Uterus (tissue), 2 donors: ENCODE results near the gene PLS1.

Source experiments
- CTCF ChIP-seq, 4 experiments: fragments of 200-600 bp in 2 of 4; fragments of 450-650 bp in 2 of 4; sonication (generic) in 2 of 4; IDR thresholded peaks; one replicate each; pipeline ENCODE4 v1.5.1; 2016 to 2019; ENCODE audit warnings: antibody characterized with exemption in 4 of 4, mild to moderate bottlenecking in 2 of 4, moderate library complexity in 1 of 4
- POLR2A ChIP-seq, 2 donors: fragments of 450-650 bp; IDR thresholded peaks; one replicate each; pipeline ENCODE4 v1.6.1; 2016; ENCODE audit warnings: antibody characterized with exemption in 2 of 2, mild to moderate bottlenecking in 1 of 2, moderate library complexity in 1 of 2

GRCh38 chr3:142644502-142644901, 48.3 kb downstream of the PLS1 start:
- TF ChIP-seq CTCF (IDR thresholded peaks at IDR 0.05) (no peak), POLR2A (IDR thresholded peaks at IDR 0.05) (no peak)
